GM12875 (cell line): ENCODE data around the gene TSPAN4.

Source experiments
- H3K4me3 ChIP-seq: one replicate; pipeline ENCODE4 v1.5.1; 2011; ENCODE audit warnings: low read depth, low read length, control low read depth
- CTCF ChIP-seq: IDR thresholded peaks from 2 replicates; pipeline ENCODE4 v1.5.1; 2011; ENCODE audit warnings: low read depth, mild to moderate bottlenecking, control low read depth, inconsistent platforms, low read length, moderate library complexity, borderline replicate concordance; ENCODE audit not compliant: insufficient read depth

TSPAN4 gene

GRCh38 chr11:821512-822371, 20.9 kb upstream of the TSPAN4 start:
- TF ChIP-seq CTCF, result no peak
- no peak overlapping the region for H3K4me3 ChIP-seq

DNA sequence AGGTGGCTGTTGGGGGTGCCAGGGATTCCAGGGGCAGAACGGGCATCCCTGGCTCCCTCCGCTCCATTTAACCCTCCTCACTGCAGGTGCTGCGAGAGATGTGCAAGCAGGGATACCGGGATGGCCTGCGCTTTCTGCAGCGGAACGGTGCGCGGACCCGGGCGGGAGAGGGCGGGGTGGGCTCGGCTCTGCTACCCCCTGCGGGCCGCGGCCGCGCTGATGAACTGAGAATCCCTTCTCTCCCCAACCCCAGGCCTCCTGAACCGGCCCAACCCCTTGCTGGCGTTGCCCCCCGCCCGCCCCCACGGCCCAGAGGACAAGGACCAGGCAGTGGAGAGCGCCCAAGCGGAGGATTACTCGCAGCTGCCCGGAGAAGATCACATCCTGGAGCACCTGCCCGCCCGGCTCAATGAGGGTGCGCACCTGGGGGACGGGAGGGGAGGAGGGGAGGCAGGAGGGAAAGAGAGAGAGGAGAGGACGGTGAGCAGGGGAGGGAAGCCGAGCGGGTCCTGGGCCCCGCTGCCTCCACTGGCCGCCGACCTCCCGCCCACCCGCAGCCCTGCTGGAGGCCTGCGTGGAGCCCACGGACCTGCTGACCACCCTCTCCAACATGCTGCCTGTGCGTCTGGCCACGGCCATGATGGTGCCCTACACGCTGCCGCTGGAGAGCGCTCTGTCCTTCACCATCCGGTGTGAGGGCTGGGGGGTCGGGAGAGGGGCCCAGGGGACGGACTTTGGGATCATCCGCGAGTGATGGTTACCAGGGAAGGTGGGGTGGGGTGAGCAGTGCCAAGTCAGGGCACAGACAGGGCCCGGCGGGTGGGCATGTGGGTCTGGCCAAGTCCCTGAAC, 19.0 kb upstream of the TSPAN4 start:
- H3K4me3 ChIP-seq, result no peak overlapping the region
- no peak for TF ChIP-seq CTCF

- TF ChIP-seq CTCF, result no peak
- no peak overlapping the region for H3K4me3 ChIP-seq
Observed at GRCh38 chr11:824292-824880, 18.3 kb upstream of the TSPAN4 start.

DNA sequence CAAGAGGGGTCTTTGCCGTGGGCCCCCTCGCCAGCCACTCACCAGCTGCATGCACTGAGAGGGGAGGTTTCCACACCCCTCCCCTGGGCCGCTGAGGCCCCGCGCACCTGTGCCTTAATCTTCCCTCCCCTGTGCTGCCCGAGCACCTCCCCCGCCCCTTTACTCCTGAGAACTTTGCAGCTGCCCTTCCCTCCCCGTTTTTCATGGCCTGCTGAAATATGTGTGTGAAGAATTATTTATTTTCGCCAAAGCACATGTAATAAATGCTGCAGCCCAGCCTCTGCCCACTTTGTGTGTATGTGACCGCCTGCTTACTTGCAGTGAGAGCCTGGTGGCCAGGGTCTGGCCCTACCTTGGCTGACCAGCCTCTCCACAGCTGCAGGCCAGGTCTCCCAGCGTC, 17.7 kb upstream of the TSPAN4 start:
- H3K4me3 ChIP-seq, result no peak overlapping the region
- TF ChIP-seq CTCF, result no peak

- no peak overlapping the region for H3K4me3 ChIP-seq
- TF ChIP-seq CTCF, result no peak
Observed at GRCh38 chr11:825366-826226, 17.1 kb upstream of the TSPAN4 start.

DNA sequence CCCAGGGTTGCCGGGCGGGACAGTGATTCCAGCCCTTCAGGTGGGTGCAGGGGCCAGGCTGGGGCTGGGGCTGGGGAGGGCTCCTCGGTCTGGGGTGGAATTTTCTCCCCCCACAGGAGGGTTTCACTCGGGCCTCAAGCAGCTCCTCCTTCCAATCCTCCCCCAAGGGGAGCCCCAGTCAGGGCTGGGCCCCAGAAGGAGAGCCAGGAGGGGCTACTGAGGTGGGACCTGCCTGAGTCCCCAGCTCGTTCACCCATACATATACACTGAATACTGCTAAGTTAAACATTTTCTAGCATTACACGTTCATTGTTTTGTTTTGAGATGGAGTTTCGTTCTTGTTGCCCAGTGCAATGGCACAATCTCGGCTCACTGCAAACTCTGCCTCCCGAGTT, 16.4 kb upstream of the TSPAN4 start:
- no peak for TF ChIP-seq CTCF
- no peak overlapping the region for H3K4me3 ChIP-seq
